HG03139 (cell line): ENCODE data around the gene ZNF710.
A peak's percentile ranks its signal among the peaks of the same experiment; 100 is the strongest.

ENCODE experiments used
- ATAC-seq: cut with Tn5 transposase; IDR thresholded peaks from one replicate; pipeline ENCODE4 v1.9.1; 2021; ENCODE audit not compliant: unreplicated experiment

Gene ZNF710

DNA sequence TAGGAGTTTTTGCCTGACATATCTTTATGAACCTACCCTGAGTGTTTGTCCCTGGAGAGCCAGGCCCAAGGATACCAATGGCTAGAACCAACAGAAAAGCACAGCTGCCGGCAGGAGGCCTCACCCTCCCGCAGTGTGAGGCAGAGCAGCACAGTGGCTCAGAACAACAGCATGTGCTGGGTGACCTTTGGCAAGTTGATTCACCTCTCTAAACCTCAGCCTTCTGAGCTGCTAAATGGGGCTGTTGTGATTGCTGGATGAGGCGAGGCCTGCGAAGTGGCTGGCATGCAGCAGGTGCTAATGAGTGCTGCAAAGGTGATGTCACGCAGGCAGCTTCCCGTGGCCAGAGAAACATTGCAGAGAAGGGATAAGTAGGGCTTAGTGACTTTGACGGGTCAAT is 77.8 kb downstream of the ZNF710 start:
- ATAC-seq: no peak

DNA sequence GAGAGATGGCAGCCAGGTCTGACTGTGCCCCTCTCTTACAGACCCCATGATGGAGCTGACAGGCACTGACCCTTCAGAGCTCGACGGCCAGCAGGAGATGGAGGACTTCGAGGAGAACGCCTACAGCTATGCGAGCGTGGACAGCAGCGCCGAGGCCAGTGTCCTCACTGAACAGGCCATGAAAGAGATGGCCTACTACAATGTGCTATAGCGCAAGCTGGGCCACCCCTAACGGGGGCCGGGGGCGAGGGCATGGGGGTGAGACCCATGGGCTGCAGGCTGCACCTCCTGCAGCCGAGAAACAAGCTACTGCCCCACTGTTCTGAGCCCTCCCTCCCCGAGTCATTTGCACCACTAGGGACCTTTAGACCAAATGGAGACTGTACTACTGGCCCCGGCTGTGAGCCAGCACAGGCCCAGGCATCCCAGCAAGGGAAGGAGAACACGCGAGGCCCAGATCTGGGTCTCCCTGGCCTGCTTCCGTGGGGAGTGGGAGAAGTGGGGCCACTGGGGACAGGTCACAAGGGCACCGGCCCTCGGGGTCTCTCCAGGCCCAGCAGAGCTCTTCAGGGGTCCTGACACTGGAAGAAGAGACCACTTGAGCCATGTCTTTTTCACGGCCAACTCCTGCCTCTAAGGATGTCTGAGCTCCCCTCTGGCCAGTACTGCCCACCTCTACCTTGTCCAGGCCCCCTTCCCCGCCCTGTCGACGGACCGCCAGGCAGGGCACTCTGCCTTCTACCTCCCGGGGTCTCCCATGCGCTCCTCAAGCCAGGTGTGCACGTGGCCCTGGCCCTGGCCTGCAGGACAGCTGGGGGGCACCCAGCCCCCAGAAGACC is 78.7 kb downstream of the ZNF710 start:
- no peak for ATAC-seq

DNA sequence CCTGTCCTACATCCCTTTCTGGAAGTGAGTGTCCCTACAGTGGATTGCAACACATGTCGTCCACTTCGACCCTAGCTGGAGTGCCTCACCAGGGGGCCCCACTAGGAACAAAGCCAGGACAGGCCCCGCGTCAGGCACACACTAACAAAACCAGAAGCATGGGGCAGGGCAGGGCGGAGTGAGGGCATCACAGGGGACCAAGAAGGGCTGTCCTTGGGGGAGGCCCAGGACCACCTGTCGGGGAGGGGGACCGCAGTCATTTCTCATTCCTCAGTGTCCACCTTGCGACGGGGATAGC is 79.3 kb downstream of the ZNF710 start:
- no peak for ATAC-seq

DNA sequence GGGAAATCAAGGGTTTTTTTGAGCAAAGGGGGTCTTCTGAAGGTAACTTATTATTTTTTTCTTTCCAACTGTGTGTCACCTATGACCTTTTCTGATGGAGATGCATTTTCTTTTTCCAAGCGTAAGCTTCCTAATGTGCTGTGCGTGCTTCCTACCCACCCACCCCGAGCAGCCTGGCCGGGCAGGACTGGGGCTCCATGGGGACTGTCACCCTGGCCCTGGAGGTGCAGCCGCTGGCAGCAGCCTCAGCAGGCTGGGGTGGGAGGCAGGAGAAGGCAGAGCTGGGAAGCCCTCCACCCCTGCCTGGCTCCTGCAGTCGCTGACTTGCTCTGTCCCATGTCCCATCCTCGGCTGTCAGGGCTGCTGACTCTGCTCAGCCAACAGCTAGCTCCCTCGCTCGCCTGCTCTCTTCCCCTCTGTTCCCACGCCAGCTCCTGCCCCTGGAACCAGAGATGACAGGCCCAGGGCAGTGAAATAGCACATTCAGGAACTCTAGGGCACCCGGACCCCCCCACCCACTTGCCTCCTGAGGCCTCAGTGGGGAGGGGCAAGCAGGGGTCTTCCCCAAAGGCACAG is 79.8 kb downstream of the ZNF710 start:
- ATAC-seq: no peak

DNA sequence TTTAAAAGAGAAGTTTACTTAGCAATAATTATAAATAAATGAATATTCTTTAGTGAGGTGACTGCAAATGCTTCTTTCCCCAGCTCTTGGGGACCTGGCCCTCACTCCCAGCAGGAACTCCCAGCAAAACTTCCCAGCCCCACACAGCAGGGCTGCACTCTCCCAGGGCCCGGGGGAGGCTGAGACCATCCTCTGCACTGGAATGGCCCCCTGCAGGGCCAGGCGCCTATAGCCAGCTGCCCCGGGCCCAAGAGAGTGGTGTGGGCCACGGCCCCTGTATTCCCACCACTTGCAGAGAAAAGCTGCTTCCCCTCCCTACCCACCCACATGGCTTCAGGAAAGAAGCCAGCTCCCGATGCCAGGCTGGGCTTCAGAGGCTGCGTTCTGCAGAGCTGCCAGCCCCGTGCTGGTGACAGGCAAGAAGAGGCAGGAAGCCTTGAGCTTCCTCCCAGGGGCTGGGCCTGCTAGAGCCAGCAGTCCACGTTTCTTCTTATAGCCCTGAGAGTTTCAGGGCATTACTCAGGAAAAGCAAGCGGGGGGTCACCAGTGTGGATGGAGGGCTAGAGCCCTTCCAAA is 81.1 kb downstream of the ZNF710 start:
- ATAC-seq: no peak

DNA sequence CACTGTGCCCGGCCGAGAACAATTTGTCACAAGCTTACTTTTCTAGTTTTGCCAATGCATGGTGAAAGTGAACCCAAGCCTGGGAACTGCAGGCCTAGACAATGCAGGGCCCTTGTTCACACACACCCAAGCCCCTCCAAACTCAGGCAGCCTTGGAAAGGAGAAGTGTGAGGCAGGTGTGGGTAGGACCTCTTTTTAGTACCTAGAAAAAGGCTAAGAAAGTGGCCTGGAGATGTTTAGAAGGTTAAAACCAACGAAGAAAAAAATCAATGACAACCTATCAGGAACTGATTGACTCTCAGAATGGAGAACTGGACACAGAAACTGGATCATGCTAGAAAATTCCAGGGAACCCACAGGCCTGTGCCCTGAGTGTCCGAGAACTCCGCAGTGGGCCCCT is 82.3 kb downstream of the ZNF710 start:
- ATAC-seq: no peak

DNA sequence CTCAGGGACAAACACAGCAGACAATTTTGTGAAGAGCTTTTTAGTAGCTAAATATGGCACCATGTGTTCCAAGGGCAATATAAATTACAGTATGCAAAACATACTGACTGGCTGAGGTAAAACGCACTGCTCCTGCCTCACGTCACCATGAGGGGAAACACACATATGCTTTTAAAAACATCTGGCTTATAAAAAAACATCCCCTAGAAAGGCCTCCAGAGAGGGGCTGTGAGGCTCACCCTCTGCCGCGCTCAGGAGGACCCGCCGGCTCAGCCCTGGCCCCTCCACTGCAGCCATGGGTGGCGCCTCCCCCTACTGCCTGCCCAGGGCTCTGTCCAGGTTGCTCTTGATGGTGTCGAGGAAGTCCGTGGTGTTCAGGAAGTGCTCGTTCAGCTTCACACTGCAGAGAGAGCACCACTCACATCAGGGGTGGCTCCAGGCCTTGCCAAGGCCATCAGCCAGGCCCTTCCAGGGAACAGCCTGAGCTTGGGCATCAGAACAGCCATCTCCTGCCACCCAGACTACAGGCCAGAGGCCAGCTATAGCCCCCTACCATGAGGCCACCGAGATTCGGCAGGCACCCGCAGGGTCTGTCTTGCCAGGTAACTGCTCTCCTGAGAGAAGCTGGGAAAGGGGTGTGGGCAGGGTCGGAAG is 83.0 kb downstream of the ZNF710 start:
- no peak for ATAC-seq

DNA sequence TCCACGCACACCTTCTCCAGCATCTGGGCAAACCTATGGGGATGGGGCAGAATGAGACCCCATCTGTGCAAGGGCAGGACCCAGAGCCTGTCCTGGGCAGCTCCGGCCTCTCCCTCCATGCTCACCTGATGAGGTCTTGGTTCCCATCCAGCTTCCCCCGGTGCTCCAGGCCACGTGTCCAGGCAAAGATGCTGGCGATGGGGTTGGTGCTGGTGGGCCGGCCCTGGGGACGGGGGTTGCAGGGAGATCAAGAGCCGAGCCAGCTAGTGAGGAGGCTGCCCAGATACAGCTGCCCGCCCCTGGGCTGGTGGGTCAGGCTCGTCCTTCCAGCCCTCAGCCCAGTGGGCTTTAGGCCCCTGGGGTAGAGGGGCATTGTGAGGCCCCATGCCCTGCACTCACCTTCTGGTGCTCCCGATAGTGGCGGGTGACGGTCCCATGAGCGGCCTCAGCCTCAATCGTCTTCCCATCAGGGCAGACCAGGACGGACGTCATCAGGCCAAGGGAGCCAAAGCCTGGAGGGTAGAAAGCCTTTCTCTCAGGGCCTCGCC is 83.8 kb downstream of the ZNF710 start:
- no peak for ATAC-seq

DNA sequence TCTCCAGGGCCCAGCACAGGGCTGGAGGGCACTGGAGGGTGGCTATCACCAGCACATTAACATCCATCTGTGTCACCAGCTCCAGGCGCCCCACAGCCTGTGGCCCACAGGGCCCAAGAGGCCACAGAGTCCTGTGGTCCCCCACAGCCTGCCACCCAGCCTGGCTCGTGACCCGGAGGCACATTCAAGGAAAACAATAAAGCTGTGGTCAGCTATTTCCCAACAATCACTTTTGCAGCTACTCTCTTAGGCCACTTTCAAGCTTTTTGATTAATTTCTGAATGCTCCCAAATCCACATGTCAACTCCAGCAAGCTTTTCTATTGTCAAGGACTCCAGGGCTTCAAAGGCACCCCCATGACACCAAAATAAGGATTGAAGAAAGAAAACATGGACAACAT is 84.4 kb downstream of the ZNF710 start:
- no peak for ATAC-seq

DNA sequence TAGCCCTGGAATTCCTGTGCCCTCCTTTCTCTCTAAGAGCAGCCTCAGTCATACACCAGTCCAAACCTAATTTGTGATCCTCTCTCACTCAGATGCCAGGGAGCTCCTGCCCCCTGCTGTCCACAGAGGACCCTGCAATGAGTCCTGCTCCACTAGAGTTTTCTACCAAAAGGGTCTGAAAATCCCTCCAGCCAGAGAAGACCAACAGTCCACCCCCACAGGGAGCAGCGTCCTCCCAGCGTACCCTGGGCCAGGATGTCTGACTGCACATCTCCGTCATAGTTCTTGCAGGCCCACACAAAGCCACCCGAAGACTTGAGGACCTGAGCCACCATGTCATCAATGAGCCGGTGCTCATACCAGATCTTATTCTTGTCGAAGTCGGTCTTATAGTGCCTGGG is 85.7 kb downstream of the ZNF710 start:
- ATAC-seq: no peak

DNA sequence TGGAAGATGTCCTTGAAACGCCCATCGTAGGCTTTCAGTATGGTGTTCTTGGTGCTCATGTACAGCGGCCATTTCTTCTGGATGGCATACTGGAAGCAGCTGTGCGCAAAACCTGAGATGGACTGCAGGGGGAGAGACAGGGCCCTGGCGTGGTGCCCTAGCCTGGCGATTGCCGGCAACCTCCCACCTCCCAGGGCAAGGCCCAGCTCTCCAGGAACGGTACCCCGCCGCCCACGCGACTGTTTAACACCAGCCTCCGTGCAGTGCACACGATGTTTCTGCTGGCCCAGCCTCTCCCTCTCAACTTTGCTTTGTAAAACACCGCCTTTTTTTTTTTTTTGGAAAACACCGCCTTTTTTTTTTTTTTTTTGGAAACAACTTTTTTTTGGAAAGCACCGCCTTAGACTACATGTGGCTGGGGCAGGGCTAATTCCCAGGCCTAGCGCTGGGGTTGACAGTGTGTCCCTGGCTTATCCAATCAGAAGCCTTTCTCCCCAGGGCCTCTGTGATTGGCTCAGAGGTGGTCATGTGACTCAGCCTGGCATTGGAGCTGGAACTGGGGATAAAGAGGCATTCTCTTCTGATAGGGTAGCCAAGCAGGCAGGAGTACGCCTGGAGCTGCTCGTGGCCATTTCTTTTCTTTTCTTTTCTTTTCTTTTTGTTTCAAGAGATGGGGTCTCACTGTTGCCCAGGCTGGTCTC is 86.5 kb downstream of the ZNF710 start:
- no peak for ATAC-seq

DNA sequence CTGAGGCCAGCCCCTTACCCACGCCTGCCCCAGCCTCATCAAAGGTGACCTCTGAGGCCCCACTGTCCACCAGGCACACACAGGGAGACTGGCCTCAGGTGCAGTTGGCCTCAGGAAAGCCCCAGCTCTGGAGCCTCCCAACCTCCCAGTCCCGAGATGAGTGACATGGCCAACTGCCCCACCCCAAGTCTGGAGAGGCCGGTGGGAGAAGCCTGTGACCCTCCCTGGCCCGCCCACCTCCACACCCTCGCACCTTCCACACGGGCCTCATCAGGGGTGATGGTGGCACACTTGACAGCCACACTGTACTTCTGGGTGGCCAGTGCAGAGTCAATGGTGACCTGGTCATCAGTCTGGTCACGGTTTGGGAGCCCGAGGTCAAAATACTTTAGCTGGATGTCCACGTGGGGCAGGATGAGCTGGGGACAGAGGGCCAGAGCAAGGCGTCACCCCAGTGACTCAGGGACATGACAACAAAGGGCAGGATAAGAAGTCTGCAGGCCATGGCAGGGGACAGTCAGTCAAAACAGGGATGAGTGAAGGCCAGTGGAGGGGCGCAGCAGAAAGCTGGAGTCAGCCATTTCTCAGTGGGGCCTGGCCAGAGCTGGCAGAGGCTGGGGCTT is 89.2 kb downstream of the ZNF710 start:
- no peak for ATAC-seq

DNA sequence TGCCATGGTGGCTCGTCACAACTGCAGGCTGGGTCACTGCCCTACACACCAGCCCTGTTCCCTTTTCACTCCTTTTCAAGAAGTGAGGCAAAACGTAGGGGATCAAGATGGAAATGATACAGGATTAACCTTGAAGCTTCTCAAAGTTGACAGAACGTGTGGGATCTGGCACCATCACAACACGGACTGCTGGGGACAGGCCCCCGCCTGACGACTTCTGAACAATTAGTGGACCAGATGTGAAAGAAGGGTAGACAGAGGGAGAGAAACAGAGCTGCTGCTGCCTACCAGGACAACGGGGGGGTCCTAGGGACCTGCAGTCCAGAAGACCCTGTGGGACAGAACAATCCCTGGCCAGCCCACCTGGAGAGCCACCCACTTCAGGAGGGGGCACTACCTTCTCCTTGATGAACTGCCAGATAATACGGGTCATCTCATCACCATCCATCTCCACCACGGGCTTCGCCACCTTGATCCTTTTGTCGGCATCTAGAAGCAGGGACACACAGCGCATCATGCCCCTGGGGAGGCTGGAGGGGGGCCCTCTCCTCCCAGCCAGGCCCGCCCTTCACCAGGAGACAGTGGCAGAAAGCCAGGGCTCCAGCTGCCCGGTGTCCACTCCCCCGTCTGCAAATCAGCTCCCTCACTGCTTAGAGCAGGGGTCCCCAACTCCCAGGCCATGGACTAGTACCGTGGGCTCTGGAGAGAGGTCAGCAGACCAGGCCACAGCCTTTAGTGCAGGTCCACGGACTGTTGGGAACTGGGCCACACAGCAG is 90.2 kb downstream of the ZNF710 start:
- ATAC-seq: no peak

DNA sequence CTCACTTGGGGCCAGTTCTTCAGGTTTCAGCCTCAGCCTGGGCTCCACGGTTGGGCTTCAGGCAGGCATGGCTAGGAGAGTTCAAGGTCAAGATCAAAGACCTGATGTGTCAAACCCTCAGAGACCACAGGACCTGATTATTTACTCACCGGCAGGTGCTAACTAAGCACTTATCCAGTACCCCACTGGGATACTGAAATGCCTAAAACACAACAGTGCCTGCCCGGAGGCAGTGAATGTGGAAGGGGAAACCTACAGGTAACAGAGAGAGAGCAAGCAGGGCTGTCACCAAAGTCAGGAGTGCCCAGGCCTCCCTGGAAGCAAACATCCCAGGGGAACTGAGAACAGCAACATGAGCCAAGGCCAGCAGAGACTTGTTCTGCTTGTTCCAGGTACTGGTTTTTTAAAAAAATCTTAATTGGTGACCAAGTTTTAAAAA is 94.4 kb downstream of the ZNF710 start:
- ATAC-seq: no peak

DNA sequence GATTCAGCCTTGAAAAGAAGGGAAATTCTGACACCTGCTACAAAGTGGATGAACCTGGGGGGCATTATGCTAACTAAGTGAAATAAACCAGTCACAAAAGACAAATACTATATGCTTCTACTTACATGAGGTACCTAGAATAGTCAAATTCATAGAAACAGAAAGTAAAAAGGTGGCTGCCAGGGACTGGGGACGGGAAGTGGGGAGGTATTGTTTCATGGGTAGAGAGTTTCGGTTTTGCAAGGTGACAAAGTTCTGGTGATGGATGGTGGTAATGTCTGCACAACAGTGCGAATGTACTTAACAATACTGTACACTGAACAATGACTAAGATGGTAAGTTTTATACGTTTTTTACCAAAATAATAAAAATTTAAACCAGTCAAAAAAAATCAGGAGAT is 96.4 kb downstream of the ZNF710 start:
- peak; percentile 48 for ATAC-seq

DNA sequence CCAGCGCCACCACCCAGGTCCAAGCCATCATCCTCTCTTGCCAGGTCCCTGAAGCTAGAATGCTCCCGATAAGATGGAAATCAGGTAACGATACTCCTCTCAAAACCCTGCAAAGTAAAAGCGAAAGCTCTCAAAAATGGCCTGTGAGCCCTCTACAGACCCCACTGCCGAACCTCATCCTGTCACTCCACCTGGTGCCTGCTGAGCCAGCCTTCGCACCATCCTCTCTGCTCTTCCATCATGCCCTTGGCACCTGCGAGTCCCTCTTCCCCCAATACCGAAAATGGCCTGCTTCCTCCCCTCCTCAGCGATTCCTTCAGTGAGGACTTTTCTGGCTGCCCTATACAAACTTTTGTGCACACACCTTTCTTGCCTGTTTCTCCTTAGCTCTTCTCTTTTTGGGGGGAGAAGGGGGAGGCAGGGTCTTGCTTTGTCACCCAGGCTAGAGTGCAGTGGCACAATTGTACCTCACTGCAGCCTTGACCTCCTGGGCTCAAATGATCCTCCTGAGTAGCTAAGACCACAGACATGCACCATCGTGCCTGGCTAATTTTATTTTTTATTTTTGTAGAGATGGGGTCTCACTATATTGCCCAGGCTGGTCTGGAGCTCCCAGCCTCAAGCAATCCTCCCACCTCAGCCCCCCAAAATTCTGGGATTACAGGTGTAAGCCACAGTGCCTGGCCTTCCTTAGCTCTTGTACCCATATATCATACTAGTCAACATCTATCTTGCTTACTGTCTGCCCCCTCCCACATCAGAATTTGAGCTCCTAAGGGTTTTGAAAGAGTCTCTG is 98.1 kb downstream of the ZNF710 start:
- no peak for ATAC-seq

DNA sequence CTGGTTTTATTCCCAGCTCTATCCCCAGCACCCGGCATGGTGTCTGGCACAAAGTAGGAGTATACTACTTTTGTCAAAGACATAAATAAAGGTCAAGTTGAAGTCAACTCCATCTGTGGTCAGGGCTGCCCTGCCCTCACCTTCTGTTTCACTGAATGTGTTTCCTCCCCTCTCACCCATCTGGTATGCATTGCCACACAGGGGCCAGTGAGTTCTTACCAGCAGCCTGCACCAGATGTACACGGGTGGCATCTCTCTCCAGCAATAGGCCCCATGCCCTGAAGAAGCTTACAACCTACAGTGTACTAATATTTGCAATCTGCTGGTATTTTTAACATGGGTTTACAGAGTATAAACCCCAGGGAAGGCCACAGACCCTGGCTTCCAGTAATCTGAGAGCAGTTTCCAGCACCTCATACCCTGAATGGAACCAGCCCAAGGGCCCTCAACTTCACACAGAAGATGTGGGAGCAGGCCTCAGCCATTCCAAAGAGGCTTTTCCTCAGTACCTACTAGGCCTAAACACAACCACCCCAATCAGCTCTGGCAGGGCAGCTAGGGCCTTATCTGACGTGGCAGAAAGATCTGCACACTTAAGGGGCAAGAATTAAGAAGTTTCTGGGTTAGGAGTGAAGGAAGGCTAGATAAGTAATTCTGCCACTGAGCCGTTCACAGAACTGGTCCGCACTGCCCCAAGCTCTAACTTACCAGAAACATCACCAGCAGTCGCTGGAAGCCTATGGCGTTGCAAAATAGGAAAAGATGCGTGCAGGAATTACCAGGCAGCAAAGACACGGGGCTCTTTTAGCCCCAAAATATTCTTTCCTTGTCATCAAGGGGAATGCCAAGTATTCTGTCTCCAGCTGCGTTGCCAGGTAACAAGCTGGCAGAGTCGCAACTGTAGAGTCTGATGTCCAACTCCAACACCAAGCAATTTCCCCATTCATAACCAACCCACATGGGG is 99.0 kb downstream of the ZNF710 start:
- ATAC-seq: no peak
